ENCODE measurements around the gene RNF144A. TPM values are rescaled to one million over a fixed set of nuclear protein-coding genes. Genes with fewer than 3 reads are reported as not detected.

Gene RNF144A
- total RNA-seq, 1 donor from 2014 or later: 39.9 TPM

- no peak overlapping the region for H3K27ac Mint-ChIP-seq
- no peak overlapping the region for H3K4me3 Mint-ChIP-seq (ENCODE audit: low read depth)
- H3K27me3 Mint-ChIP-seq: peaks cover 22% of the 10 kb centered on the region
- no peak for TF ChIP-seq CTCF (IDR thresholded peaks at IDR 0.05; ENCODE audit: unreplicated experiment)
- peaks cover 11% of the 10 kb centered on the region for H3K4me1 Mint-ChIP-seq (ENCODE audit: low read depth)
- DNase-seq (ENCODE audit: low spot score, unreplicated experiment): no peak
- H3K36me3 Mint-ChIP-seq (ENCODE audit: insufficient read depth): peaks cover 22% of the 10 kb centered on the region
- H3K9me3 Mint-ChIP-seq (ENCODE audit: low read depth): peaks cover 5% of the 10 kb centered on the region
These were observed 20.4 kb downstream of the RNF144A start for GRCh38 chr2:6937582-6937981.

GRCh38 chr2:6939071-6939470 lies 21.9 kb downstream of the RNF144A start:
- Mint-ChIP-seq H3K27me3 (peaks cover 18% of the 10 kb centered on the region), H3K4me1 (ENCODE audit: low read depth) (peaks cover 4% of the 10 kb centered on the region), H3K9me3 (ENCODE audit: low read depth) (peaks cover 5% of the 10 kb centered on the region), H3K4me3 (ENCODE audit: low read depth) (no peak overlapping the region), H3K36me3 (ENCODE audit: insufficient read depth) (peaks cover 34% of the 10 kb centered on the region), H3K27ac (no peak overlapping the region)
- TF ChIP-seq CTCF (IDR thresholded peaks at IDR 0.05; ENCODE audit: unreplicated experiment): no peak
- no peak for DNase-seq (ENCODE audit: low spot score, unreplicated experiment)

DNA sequence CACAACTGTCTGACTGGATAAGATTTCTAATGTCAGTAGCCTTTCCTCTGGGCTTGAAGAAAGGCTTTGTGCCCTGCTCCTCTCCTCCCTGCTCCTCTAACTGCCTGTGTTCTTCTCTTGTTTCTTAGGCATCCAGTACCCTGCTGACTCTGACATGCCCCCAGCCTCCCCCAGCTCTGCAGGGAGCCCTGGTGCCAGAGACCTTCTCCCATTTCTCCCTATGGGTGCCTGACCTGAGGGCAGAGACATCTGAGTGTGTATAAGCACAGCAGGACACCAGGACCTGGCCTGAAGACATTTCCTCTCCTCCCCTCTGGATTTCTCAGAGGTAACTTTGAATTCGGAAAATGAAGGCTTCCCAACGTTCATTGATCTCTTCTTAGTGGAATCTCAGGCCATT lies 23.6 kb downstream of the RNF144A start:
- peaks cover 8% of the 10 kb centered on the region for H3K27me3 Mint-ChIP-seq
- no peak overlapping the region for H3K4me3 Mint-ChIP-seq (ENCODE audit: low read depth)
- H3K27ac Mint-ChIP-seq: no peak overlapping the region
- no peak for DNase-seq (ENCODE audit: low spot score, unreplicated experiment)
- peaks cover 4% of the 10 kb centered on the region for H3K4me1 Mint-ChIP-seq (ENCODE audit: low read depth)
- H3K9me3 Mint-ChIP-seq (ENCODE audit: low read depth): no peaks in the 10 kb centered on the region
- TF ChIP-seq CTCF (IDR thresholded peaks at IDR 0.05; ENCODE audit: unreplicated experiment): no peak
- H3K36me3 Mint-ChIP-seq (ENCODE audit: insufficient read depth): peaks cover 36% of the 10 kb centered on the region

GRCh38 chr2:6941299-6942046 lies 24.3 kb downstream of the RNF144A start:
- DNase-seq (ENCODE audit: low spot score, unreplicated experiment): no peak
- Mint-ChIP-seq H3K4me3 (ENCODE audit: low read depth) (no peak overlapping the region), H3K36me3 (ENCODE audit: insufficient read depth) (peaks cover 36% of the 10 kb centered on the region), H3K9me3 (ENCODE audit: low read depth) (no peaks in the 10 kb centered on the region), H3K27ac (no peak overlapping the region), H3K27me3 (peaks cover 3% of the 10 kb centered on the region), H3K4me1 (ENCODE audit: low read depth) (peaks cover 4% of the 10 kb centered on the region)
- no peak for TF ChIP-seq CTCF (IDR thresholded peaks at IDR 0.05; ENCODE audit: unreplicated experiment)

- peaks cover 4% of the 10 kb centered on the region for H3K4me1 Mint-ChIP-seq (ENCODE audit: low read depth)
- DNase-seq (ENCODE audit: low spot score, unreplicated experiment): no peak
- no peak for TF ChIP-seq CTCF (IDR thresholded peaks at IDR 0.05; ENCODE audit: unreplicated experiment)
- H3K27ac Mint-ChIP-seq: peak overlapping the region; percentile 18
- no peak overlapping the region for H3K4me3 Mint-ChIP-seq (ENCODE audit: low read depth)
- H3K36me3 Mint-ChIP-seq (ENCODE audit: insufficient read depth): peaks cover 38% of the 10 kb centered on the region
- no peaks in the 10 kb centered on the region for H3K9me3 Mint-ChIP-seq (ENCODE audit: low read depth)
- H3K27me3 Mint-ChIP-seq: no peaks in the 10 kb centered on the region
These were observed 25.6 kb downstream of the RNF144A start for GRCh38 chr2:6942848-6943247.
